Esophagus mucosa (tissue), 1 donor: ENCODE results near the gene AKT3. TPM values are rescaled to one million over a fixed set of nuclear protein-coding genes. Genes with fewer than 3 reads are reported as not detected.

Source experiments
- ATAC-seq: fragments of 200-7000 bp; cut with Tn5 transposase; one replicate; pipeline ENCODE4 v1.9.1; 2020
- total RNA-seq: library from RNA; stranded (reverse); gene quantifications from one replicate; pipeline ENCODE4 v1.2.4, GENCODE V29; 2023
- donor health status: DM: yes; HTN: yes; CAD: no.

Gene AKT3
- total RNA-seq, 1 donor from 2014 or later = 4.1 TPM

GRCh38 chr1:243454328-243454997 lies 395.6 kb downstream of the AKT3 start:
- ATAC-seq = no peak

GRCh38 chr1:243452092-243452491 lies 398.0 kb downstream of the AKT3 start:
- no peak for ATAC-seq

DNA sequence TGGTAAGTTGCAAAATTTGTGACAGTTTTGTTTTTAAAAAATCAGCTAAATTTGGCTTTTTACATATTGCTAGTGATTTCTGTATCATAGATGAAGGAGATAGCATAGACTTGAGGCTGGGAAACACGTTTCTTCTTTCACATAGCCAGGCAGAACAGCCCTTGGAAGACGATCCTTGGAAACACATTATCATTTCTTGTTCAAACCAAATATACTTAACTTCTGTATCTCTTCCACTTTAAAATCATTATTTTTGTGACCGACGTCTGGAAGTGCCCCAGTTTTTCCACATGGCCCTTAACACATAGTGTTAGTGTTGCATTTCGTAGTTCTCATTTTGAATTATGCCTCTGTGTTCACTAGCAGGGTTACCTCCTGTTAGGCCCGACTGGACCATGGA lies 400.7 kb downstream of the AKT3 start:
- no peak for ATAC-seq

DNA sequence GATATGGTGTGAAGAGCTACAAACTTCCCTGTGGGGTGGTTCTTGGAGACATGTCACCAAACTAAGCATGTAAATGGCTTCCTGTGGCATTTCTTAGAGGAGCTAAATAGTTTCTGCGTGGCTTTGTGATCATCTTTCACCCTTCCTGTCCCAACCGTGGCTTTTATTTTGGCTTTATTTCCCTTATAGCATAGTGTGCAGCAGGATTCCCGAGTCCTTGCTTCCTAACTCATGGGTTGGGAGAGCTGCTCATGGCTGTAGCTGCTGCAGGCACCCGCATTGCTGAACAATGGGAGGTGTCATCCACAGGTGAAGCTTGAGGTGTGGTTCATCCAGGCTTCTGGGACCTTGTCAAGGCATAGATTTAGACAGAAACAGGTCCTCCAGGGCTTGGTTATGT lies 402.2 kb downstream of the AKT3 start:
- peak; percentile 98 for ATAC-seq

- peak; percentile 96 for ATAC-seq
Measured at GRCh38 chr1:243447347-243447746, 402.7 kb downstream of the AKT3 start.

DNA sequence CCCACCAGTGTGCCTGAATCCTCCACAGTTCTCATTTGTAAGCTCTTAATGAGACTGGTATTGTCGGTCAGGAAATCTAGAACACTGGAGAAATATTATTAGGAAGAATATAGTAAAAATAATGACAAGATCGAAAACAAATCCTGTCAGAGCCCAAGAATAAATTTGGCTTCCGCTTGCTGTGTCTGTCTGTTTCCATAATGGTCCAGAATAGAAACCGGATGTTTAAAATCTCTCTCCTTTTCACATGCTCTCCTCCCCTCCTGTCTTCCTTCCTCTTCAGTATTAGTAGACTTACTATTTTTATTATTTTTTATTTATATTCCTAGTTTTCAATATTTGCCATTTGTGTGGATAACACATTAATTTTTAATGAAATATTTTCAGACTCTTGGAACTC lies 406.5 kb downstream of the AKT3 start:
- no peak for ATAC-seq

GRCh38 chr1:243441601-243442000 lies 408.4 kb downstream of the AKT3 start:
- no peak for ATAC-seq

DNA sequence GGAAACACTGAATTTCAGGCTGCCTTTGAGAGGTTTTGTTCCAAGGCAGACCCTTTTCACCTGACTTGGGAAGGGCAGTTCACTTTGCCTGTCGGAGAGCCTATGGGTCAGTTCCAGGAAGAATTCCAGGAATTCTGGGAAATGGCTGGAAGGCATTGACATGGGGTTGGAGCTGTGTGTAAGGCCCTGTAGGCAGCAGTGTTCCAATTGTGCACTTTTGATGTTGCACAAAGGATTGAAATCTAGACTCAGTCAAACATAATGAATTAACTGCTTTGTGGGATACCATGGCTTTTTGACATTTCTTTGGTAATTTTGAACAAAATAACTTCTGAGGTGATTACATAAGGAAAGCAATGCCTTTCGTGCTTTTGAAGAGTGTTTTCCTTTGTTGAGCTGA lies 409.6 kb downstream of the AKT3 start:
- ATAC-seq = no peak

DNA sequence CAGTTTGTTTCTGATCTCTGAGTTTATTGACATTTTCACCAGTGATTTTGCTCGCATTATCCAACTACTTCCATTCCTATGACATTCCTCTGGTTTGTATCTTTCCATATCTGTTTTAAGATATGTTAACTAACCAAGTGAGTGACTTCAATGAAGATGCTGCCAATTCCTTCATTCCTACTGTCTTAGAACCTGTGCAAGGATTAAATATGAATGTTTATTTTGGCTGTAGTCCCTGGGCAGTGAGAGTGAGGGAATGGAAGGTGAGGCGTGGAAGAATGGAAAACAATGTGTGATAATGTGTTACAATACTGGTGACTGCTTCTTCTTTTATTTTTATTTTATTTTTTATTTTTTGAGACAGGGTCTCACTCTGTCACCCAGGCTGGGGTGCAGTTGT lies 411.2 kb downstream of the AKT3 start:
- ATAC-seq = no peak

Other genes starting within 250 kb of the AKT3 start
- gene ZBTB18, start 201.0 kb upstream of the AKT3 start, total RNA-seq = 3.1 TPM